ENCODE results near the gene MTR. TPM values are rescaled to one million over a fixed set of nuclear protein-coding genes. Genes with fewer than 3 reads are reported as not detected.

Gene MTR
- total and polyA plus RNA-seq, 2 donors (not counting 1 experiment from before 2014, with no cell fraction given), result 9.9 to 49.1 TPM

GRCh38 chr1:236948381-236948780 lies 153.3 kb downstream of the MTR start:
- WGBS (ENCODE audit: insufficient coverage), result 93% methylated on average over 4 of the region's 4 CpGs
- ChIA-PET POLR2A (no interaction called here), CTCF (no interaction called here)
- Mint-ChIP-seq H3K9me3 (ENCODE audit: insufficient read depth) (no peaks in the 10 kb centered on the region), H3K27me3 (no peaks in the 10 kb centered on the region), H3K4me1 (no peaks in the 10 kb centered on the region), H3K27ac (no peak overlapping the region), H3K4me3 (no peak overlapping the region)
- H3K9ac ChIP-seq (ENCODE audit: low read length), result no peak overlapping the region
- no peaks in the 10 kb centered on the region for H3K4me1 ChIP-seq (ENCODE audit: control insufficient read depth in 2 of 2, insufficient read depth in 2 of 2, low read length in 2 of 2)
- H2AFZ ChIP-seq (ENCODE audit: insufficient read depth, low read depth, low read length, poor library complexity, severe bottlenecking), result no peak overlapping the region
- DNase-seq (no peak), ATAC-seq (ENCODE audit: low read depth) (no peak)
- no peaks in the 10 kb centered on the region for H3K36me3 ChIP-seq (replicated peaks in 1 of 2; ENCODE audit: control extremely low read depth in 1 of 2, control insufficient read depth in 1 of 2, extremely low read depth in 1 of 2, insufficient read depth in 2 of 2, low read length in 1 of 2)
- intact Hi-C loops (cut with micrococcal nuclease), result no loop called here
- no peak overlapping the region for H3K27ac ChIP-seq (ENCODE audit: low read length in 2 of 2)
- no peak overlapping the region for H3K4me3 ChIP-seq (ENCODE audit: control extremely low read depth in 1 of 5, extremely low read depth in 1 of 5, insufficient read depth in 1 of 5, low read depth in 2 of 5, low read length in 4 of 5)
- no peaks in the 10 kb centered on the region for H3K79me2 ChIP-seq (ENCODE audit: control insufficient read depth, insufficient read depth, low read length)
- no peak for TF ChIP-seq EZH2 (IDR thresholded peaks at IDR 0.05; ENCODE audit: borderline replicate concordance, insufficient read depth, low read depth, low read length, poor library complexity, severe bottlenecking)
- no peak for TF ChIP-seq CTCF (IDR thresholded peaks at IDR 0.05)
- peaks cover 0 to 1% (median 0%) of the 10 kb centered on the region in 4 experiments for H3K27me3 ChIP-seq (replicated peaks in 1 of 4; ENCODE audit: control extremely low read depth in 1 of 4, control insufficient read depth in 3 of 4, insufficient read depth in 4 of 4, low read length in 3 of 4)
- no peaks in the 10 kb centered on the region for H4K20me1 ChIP-seq (ENCODE audit: control insufficient read depth, insufficient read depth, low read length, poor library complexity, severe bottlenecking)
- H3K4me2 ChIP-seq (replicated peaks; ENCODE audit: low read depth, low read length, poor library complexity, severe bottlenecking), result no peak overlapping the region
- H3K9me3 ChIP-seq (ENCODE audit: control extremely low read depth in 1 of 3, control insufficient read depth in 2 of 3, insufficient read depth in 1 of 3, low read length in 2 of 3), result peaks cover 0 to 3% (median 0%) of the 10 kb centered on the region in 3 donors

- Histone ChIP-seq H3K27ac (ENCODE audit: low read length in 2 of 2) (no peak overlapping the region), H3K36me3 (replicated peaks in 1 of 2; ENCODE audit: control extremely low read depth in 1 of 2, control insufficient read depth in 1 of 2, extremely low read depth in 1 of 2, insufficient read depth in 2 of 2, low read length in 1 of 2) (no peaks in the 10 kb centered on the region), H2AFZ (ENCODE audit: insufficient read depth, low read depth, low read length, poor library complexity, severe bottlenecking) (no peak overlapping the region), H3K9ac (ENCODE audit: low read length) (no peak overlapping the region), H3K4me3 (ENCODE audit: control extremely low read depth in 1 of 5, extremely low read depth in 1 of 5, insufficient read depth in 1 of 5, low read depth in 2 of 5, low read length in 4 of 5) (no peak overlapping the region), H3K4me1 (ENCODE audit: control insufficient read depth in 2 of 2, insufficient read depth in 2 of 2, low read length in 2 of 2) (no peaks in the 10 kb centered on the region), H4K20me1 (ENCODE audit: control insufficient read depth, insufficient read depth, low read length, poor library complexity, severe bottlenecking) (no peaks in the 10 kb centered on the region), H3K79me2 (ENCODE audit: control insufficient read depth, insufficient read depth, low read length) (no peaks in the 10 kb centered on the region), H3K4me2 (replicated peaks; ENCODE audit: low read depth, low read length, poor library complexity, severe bottlenecking) (no peak overlapping the region), H3K9me3 (ENCODE audit: control extremely low read depth in 1 of 3, control insufficient read depth in 2 of 3, insufficient read depth in 1 of 3, low read length in 2 of 3) (peaks cover 0 to 5% (median 0%) of the 10 kb centered on the region in 3 donors), H3K27me3 (replicated peaks in 1 of 4; ENCODE audit: control extremely low read depth in 1 of 4, control insufficient read depth in 3 of 4, insufficient read depth in 4 of 4, low read length in 3 of 4) (peaks cover 0 to 3% (median 0%) of the 10 kb centered on the region in 4 experiments)
- DNase-seq (no peak), ATAC-seq (ENCODE audit: low read depth) (no peak)
- ChIA-PET CTCF (no interaction called here), POLR2A (no interaction called here)
- WGBS (ENCODE audit: insufficient coverage), result 65% methylated on average over 5 of the region's 6 CpGs
- no peak overlapping the region for H3K27ac Mint-ChIP-seq
- no peaks in the 10 kb centered on the region for H3K4me1 Mint-ChIP-seq
- H3K27me3 Mint-ChIP-seq, result no peaks in the 10 kb centered on the region
- TF ChIP-seq EZH2 (IDR thresholded peaks at IDR 0.05; ENCODE audit: borderline replicate concordance, insufficient read depth, low read depth, low read length, poor library complexity, severe bottlenecking) (no peak), CTCF (IDR thresholded peaks at IDR 0.05) (no peak)
- H3K4me3 Mint-ChIP-seq, result no peak overlapping the region
- intact Hi-C loops (cut with micrococcal nuclease), result no loop called here
- H3K9me3 Mint-ChIP-seq (ENCODE audit: insufficient read depth), result no peaks in the 10 kb centered on the region
Measured at GRCh38 chr1:236948996-236949395, 153.9 kb downstream of the MTR start.
